Fibroblast of pulmonary artery (primary cell): ENCODE results near the gene RRAD.

Experiments
- DNase-seq: peaks from one replicate; pipeline ENCODE4 v3.0.0-alpha.2; 2010; ENCODE audit warnings: low read depth
- H3K4me3 ChIP-seq: replicated peaks from 2 replicates; pipeline ENCODE4 v1.5.1; 2011; ENCODE audit warnings: low read depth, mild to moderate bottlenecking, control low read depth, low read length, moderate library complexity
- CTCF ChIP-seq: IDR thresholded peaks from 2 replicates; pipeline ENCODE4 v1.5.1; 2011; ENCODE audit warnings: mild to moderate bottlenecking, control low read depth, low read length, inconsistent platforms; ENCODE audit errors: missing control alignments

RRAD gene

GRCh38 chr16:66903544-66904427 is 21.5 kb downstream of the RRAD start:
- no peak overlapping the region for H3K4me3 ChIP-seq
- DNase-seq = no peak
- TF ChIP-seq CTCF = no peak

GRCh38 chr16:66902648-66903543 is 22.4 kb downstream of the RRAD start:
- TF ChIP-seq CTCF = no peak
- no peak overlapping the region for H3K4me3 ChIP-seq
- DNase-seq = no peak

GRCh38 chr16:66901626-66902025 is 23.7 kb downstream of the RRAD start:
- DNase-seq = no peak
- no peak overlapping the region for H3K4me3 ChIP-seq
- no peak for TF ChIP-seq CTCF

GRCh38 chr16:66900721-66901441 is 24.5 kb downstream of the RRAD start:
- no peak for DNase-seq
- TF ChIP-seq CTCF = no peak

GRCh38 chr16:66899945-66900710 is 25.2 kb downstream of the RRAD start:
- peak; percentile 78 for DNase-seq
- H3K4me3 ChIP-seq = no peak overlapping the region
- no peak for TF ChIP-seq CTCF

More at GRCh38 chr16:66900721-66901441, 24.5 kb downstream of the RRAD start:
- H3K4me3 ChIP-seq = no peak overlapping the region
